NCI-H460 (cell line): ENCODE measurements around the gene PIANP. TPM values are rescaled to one million over a fixed set of nuclear protein-coding genes. Genes with fewer than 3 reads are reported as not detected.
"Not testable (repeated sequence)": the region's sequence is repeated elsewhere in the genome, so short reads cannot be mapped to it uniquely, and the experiment has no call there.

Source experiments
- DNase-seq: peaks from one replicate; pipeline ENCODE4 v3.0.0-alpha.2; 2016; ENCODE audit warnings: low read depth; ENCODE audit errors: extremely low read depth
- total RNA-seq: library from RNA; depleted of rRNA; stranded (reverse); fragments of >200 nt; shearing (Covaris generic); gene quantifications from 2 replicates; pipeline ENCODE4 v1.2.3, GENCODE V29; 2014

PIANP gene
- total RNA-seq, 1 experiment from 2014 or later, result not detected

DNA sequence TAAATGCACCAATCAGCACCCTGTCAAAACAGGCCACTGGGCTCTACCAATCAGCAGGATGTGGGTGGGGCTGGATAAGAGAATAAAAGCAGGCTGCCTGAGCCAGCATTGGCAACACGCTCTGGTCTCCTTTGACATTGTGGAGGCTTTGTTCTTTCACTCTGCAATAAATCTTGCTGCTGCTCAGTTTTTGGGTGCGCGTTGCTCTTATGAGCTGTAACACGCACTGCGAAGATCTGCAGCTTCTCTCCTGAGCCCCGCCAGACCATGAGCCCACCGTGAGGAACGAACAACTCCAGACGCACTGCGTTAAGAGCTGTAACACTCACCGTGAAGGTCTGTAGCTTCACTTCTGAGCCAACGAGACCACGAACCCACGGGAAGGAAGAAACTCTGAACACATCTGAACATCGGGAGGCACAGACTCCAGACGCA, 8.4 kb upstream of the PIANP start:
- no peak for DNase-seq

DNA sequence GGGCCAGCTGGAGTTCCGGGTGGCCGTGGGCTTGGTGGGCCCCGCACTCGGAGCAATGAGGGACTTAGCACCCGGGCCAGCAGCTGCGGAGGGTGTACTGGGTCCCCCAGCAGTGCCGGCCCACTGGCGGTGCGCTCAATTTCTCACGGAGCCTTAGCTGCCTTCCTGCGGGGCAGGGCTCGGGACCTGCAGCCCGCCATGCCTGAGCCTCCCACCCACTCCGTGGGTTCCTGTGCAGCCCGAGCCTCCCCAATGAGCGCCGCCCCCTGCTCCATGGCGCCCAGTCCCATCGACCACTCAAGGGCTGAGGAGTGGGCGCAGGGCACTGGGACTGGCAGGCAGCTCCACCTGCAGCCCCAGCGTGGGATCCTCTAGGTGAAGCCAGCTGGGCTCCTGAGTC, 7.7 kb upstream of the PIANP start:
- DNase-seq, result not testable (repeated sequence)

DNA sequence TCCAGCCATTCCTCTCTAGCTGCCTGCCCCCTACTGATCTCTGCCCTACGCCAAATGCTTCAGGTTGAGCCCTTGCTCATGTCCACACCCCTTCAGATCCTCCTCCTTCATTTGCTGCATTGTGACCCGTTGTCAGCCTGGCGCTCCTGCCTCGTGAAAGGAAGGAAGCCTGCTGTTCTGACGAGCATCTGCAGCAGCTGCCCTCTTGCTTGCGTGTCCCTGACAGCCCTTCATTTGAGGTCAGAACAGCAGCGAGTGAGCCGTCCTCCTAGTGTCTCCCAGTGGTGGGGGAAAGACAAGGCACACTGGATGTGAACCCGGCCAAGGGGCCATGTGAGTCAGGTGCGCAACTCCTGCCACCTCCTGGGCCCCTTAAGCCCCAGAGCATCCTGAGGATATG, 3.0 kb upstream of the PIANP start:
- DNase-seq, result no peak

DNA sequence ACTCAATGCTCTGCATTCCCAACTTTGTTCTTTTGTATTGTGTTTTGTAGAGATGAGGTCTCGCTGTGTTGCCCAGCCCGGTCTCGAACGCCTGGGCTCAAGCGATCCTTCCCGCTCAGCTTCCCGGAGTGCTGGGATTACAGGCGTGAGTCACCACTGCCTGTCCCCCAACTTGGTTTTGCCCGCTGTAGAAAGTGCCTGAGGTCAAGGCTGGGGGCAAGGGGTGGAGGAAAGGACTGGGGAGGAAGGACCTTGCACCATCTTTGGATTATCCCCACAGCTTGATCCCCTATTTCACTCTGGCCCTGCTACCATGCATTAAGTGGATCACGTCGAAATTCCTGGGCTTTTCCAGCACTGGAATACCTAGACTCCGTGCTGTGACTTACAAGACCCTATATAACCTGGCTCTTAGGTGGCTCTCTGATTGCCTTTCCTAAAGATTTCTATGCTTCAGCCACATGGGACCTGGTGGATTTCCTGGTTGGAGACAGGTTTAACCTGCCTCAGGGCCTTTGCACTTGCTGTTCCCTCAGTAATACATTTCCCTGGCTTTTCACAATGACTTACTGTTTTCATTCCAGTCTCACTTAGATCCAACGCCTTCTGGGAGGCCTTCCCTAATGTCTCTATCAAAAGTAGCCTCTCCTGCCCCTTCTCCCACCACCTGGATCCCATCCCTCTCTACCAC, 608 bp upstream of the PIANP start:
- no peak for DNase-seq

DNA sequence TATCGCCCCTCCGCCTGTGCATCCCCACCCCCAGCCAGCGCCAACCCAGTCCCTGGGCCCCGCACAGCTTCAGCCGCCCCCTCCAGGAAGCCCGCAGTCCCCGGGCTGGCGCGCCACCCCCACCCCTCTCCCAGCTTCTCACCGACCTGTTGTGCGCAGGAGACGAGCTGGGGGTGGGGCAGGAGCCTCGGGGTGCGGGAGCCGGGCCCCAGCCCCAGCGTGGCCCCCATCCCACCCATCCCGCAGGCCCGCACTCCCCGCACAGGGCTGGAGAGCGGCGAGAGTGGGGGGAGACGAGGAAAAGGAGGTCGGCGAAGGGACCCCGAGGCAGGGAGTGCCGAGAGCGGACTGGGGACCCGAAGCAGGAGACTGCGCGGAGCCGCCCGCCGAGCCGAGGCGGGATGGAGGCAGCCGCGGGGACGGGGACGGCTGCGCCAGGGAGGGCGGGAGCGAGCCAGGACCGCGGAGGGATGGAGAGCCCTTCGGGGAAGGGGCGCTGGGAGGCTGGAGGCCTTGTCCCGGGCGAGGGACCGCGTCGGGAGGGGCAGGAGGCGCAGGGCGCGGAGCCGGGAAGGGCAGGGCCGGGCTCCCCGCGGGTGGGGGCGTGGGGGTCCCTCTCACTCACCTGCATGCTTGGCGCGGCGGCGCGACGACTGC, 498 bp downstream of the PIANP start:
- DNase-seq, result no peak

DNA sequence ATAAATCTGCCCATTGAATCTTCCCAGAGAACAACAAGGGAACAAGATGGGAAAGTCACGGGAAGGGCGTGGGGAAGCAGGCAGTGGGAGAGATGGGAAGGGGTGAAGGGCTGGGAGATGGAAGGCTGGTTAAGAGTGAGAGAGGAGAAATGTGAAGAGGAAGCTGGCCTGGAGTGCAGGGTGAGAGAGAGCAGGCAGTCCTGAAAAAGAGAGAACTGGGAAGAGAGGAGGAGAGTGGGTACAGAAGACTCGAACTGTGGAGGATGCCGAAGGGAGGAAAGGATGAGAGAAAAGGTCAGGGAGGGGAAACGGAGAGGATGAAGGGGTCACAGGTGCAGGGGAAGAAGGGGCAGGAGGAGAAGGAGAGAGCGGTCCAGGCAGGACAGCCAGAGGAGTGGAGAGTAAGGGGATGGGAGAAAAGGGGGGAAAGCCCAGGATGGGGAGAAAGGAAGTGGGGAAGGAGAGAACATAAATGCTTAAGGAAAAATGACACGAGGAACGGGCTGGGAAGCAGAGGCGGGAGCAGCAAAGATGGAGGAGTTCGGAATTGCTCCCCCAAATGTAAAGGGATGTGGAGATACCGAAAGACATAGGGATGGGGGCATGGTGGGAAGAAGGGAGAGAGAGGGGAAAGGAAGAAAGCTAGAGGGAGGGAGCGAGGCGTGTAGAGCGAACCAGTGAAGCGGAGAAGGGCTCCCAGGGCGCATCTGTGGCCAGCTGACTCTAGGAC, 1.2 kb downstream of the PIANP start:
- DNase-seq, result no peak

DNA sequence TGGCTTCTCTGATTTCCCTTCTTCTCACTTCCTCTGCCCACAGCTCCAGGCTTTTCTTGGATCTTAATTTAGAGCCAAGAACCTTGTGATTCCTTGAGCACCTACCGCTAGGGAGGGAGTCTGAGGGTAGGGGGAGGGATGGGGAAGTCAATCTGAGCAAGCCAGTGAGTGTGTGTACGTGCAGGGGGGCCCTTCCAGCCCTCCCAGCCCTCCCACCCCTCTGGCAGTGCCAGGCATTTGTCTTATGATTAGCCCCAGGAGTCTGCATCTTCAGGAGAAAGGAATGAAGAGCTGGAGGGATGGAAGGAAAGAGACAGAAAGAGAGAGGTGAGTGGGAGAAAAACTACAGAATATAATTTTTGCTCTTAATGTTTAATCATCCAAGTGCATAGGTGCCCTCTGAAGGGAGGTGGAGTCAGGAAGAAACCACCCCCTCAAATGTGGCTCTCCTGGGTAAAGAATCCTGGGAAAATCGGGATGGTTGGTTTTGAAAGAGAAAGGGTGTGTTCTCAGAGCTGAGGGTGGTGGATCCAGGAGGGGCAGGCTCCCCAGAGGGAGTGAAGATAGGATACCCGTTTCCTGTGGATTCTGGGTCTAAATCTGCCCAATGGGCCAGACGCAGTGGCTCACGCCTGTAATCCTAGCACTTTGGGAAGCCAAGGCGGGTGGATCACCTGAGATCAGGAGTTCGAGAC, 2.1 kb downstream of the PIANP start:
- DNase-seq, result no peak

DNA sequence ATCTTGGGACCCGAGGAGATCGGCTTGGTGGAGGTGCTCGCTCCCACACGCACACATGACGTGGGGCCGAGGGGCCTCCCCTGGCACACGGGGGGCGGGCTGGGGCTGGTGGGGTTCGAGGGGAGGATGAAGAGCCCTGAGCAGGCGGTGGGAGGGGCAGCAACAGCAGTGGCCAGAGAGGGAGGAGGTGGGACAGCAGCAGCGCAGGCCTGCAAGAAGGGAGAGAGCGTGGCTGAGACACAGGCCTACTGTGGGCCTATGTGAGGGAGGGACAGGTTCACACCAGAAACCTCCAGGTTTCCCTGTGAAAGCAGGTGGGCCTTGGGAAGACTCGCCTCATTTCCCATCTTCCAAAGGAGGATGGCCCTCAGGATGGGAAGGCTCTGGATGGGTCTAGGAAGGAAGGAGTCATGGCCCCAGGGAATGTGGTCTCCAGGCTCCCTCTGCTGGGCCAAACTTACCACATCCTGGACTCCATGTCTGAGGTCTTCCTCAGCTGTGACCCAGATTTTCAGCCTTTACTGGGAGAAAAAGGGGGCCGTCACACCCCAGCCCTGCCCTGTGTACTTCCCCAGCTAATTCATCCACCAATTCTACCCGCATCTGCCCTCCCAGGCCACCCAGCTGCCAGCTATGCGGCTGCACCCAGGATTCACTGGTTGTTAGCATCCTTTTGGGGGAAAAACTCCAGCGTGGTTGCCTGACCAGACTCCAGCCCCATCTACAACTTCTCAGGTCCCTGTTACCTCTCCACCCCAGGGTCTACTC, 2.8 kb downstream of the PIANP start:
- peak; percentile 52 for DNase-seq

DNA sequence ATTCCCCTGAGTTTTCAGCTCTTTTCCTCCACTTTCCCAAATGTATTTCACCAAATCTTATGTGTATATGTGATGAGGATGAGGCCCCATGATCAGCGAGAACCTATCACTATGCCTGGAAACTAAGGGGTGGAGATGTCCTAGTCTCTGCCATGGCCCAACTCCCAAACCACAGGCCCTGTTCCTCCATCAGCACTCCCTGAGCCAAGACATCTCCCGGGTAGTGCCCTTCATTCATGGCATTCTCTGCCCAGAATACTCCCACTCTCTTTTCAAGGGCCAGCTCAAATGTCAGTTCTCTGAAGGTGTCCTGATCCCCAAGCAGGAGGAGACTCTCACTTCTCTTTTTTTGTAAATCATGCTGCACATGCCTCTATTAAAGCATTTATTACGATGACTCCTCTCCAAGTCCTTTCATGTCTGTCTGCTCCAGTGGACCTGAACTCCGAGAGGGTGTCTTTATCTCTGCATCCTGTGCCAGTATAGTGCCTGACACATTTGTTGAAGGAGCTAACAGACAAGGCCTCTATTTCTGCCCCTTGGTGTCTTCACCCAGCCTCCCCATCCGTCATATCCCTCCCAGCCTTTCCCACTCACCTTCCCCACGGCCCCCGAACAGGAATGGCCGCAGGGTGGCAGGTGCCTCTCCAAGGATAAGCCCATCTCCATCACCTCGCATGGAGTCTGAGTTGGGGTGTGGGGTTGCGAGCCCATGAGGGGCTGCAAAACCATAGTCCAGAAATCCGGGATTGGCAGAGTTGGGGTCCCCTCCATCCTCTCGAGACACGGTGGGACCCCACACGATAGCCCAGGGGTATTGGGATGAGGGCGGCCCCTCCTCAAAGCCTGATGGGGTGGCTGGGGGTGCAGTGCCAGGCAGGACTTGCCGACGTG, 3.7 kb downstream of the PIANP start:
- no peak for DNase-seq

DNA sequence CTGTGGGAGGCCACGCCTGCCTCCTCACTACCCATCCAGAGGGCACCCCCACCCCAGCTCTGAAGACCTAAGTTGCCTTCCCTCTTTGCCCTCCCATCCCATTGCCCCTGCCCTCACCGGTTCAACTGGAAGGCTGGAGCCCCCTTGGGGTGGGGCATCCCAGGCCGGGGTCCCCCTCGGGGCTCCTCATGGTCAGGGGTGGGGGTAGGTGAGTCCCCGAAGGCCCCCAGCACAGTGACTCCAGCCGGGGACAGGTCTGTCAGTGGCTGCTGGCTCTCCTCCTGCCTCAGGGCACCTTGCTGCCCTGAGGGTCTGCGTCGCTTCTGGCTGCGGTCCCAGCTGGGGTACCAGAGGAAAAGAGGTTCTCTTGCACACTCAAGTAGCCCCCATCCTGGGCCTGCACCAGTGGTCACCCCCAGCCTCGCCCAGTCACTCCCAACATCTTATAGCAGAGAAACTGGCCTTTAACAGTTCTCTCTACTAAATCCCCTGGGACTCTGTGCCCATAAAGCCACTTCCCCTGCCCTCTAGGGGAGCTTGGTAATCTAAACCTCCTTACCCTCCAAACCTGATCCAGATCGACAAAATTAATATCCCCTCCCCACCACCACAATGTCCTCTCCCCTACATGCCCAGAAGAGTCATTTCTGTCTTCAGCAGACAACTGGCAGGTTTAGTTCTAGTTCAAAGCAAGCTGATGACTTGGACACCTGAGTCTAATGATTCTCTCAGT, 5.1 kb downstream of the PIANP start:
- no peak for DNase-seq

DNA sequence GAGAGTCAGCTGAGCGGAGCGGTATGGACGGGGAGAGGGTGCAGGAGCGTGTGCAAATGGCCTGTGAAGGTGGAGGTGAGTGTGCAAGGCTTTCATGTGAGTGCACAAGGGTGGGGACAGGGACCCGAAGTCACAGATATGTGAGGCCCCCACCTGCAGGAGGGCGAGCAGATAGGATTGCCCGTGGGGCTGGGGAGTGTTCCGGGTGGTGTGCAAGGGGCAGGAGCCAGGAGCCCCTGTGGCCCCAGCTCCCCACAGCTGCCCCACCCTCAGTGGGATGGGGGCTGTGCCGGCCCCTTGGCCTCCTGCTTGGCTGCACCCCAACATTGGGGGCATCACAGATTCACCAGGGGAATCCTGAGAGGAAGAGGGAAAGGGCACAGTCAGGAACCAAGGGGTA, 5.9 kb downstream of the PIANP start:
- DNase-seq, result no peak

DNA sequence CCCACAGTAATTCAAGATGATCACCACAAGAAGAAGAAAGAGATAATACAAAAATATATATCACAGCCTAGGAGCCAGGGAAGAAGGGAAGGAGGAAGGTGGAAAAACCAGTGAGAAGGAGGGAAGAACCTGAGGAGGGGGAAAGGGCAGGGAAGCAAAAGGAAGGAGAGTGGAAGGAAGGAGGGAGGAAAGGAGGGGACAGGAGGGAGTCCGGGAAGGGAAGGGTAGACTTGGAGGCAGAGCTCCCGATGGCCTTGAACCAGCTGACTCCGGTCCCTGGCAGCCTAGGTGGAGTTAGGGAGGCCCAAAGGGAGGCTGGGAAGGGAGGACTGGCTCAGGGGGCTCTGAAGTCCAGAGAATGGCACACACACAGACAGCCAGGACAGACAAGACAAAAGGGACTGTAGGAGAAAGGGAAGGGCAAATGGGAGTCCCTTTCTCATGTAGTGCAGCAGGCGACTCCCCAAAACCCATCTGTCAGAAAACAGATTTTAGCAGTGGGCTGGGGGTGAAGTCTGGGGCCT, 6.7 kb downstream of the PIANP start:
- DNase-seq, result no peak

DNA sequence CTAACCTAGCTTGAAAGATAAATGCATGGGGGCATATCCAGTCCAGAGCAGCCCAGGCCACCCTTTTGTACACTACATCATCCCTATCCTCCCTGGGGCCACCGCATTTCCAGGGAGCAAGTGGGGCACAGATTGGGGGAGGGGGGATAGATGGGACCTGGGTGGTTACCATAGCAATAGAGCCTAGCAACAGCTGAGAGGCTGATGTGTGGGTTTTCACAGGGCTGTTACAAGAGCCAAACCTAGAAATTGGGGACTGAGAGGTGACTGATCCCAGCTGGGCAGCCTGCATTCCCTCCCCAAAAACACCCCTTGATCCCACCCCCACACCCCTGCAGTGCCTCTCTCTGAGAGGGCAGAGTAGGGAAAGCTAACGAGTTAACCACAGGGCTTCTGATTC, 7.7 kb downstream of the PIANP start:
- no peak for DNase-seq

DNA sequence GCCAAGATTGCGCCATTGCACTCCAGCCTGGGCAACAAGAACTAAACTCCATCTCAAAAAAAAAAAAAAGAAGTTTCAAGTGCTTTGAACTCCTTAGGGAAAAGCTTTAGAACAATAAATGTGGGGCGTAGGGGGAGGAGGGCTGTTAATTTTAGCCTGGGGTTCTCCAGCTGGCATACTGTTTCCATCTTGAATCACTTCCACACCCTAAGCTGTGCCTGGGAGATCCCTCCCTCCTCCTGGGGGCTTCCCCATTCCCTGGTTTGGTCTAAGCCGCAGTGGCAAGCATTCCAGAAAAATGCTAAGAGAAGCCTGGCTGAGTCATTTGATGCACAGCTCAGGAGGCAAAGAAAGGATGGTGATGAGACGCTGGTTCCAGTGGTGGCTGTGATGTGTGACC, 9.1 kb downstream of the PIANP start:
- DNase-seq, result no peak

DNA sequence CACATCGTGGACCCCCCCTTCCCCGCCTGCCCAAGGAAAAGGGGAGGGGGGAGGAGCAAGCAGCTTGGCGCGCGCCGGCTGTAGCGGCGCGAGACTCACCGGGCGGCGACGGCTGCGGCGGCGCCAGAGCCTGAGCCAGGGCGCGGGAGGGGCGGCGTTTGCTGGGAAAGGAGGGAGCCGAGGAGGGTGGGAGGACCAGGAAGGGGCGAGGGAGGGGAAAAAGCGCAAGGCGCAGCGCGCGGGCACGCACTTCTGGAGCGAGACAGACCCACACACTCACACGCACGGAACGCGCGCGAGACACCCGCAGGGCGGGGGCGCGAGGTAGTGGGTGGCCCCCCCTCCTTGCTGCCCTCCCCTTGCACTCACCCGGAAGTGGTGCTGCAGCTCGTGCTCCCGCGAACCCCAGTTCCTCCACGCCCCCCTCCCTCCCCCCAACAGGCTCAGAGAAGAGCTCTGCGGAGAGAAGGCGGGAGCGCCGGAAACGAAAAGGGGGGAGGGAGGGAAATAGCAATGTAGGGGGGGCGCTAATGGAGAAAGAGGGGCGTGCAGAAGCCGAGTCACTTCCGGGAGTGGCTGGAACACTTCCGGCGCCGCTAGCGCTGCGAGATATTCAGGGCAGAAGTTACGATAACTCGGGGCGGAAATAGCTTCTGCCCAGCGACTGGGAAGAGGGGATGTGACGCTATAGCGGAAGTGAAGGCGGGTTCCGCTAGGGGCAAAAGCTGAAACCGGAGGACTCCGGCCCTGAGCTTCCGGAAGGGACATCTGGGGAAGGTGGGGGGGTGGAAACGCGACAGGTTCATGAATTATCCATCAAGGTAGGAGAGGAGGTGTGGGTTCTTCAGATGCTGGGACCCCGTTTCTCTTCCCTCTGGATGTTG, 11.4 kb downstream of the PIANP start, which contains the start of gene ZNF384:
Gene ZNF384 (minus strand): TSS at position 377 of the 884 bp plus-strand sequence. CDS start 9,855 bp downstream, outside the sequence.
- peak; percentile 96 for DNase-seq

DNA sequence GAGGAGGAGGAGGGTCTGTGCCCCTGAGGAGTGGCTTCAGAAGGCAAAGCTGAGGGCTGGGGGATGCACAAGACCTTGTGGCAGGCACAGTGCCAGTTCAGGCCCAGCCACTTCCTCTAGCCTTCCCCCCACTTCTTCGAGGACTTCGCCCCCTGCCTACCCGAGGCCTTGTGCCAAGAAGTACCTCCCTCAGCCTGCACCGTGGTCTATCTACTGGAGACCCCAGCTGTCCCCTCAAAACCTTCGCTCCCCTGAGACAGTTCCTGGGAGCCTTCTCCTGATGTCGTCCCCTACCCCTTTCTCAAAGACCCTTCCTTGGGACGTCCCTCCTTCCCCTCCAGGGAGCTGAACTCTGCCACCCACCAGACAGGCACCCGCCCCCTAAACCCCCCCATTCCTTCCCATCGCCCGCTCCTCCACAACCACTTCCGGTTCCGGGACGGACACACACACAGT, 12.0 kb downstream of the PIANP start:
- no peak for DNase-seq

DNA sequence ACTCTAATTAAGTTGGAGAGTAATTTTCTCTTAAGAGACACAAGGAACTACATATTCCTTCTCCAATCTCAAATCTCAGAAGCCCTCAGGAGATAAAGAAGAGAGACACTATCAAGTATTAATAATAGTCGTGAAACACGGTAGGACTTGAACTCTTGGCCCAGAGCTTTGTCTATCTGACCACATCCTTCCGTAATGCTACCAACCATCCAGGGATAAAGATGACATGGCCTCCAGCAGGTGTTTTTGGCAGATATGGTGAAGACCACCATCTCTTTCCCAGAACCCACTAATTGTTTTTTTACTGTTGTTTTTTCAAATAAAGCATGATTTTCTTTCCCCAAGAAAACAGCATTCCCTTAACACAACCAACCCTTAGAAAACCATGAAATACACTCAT, 14.8 kb downstream of the PIANP start:
- DNase-seq, result no peak
